Measurements from ENCODE around the gene IL36RN. TPM values are rescaled to one million over a fixed set of nuclear protein-coding genes. Genes with fewer than 3 reads are reported as not detected.

Gene IL36RN
- total RNA-seq, 2 experiments from 2014 or later = not detected

- Mint-ChIP-seq H3K36me3 (ENCODE audit: low read depth) (no peaks in the 10 kb centered on the region), H3K9me3 (peaks cover 3% of the 10 kb centered on the region), H3K4me1 (ENCODE audit: low read depth) (peaks cover 8% of the 10 kb centered on the region), H3K27ac (no peak overlapping the region), H3K4me3 (no peak overlapping the region), H3K27me3 (no peaks in the 10 kb centered on the region)
- TF ChIP-seq CTCF (IDR thresholded peaks at IDR 0.05) = peak; percentile 66
- ATAC-seq (peak; percentile 69), DNase-seq (peak; percentile 33)
- ChIA-PET CTCF (interaction anchor here (0.6 to 12.3 kb wide), 11 partner anchors 9 to 286 kb away, joined by 3 to 190 read pairs (median 4); no protein-coding TSS in a partner anchor), POLR2A (no interaction called here)
- intact Hi-C loops (cut with micrococcal nuclease) = loop anchor here (1.0 kb wide), 1 partner anchor 53 kb away; no protein-coding TSS in a partner anchor
Measured at GRCh38 chr2:113084249-113085000, 25.4 kb downstream of the IL36RN start.

GRCh38 chr2:113085542-113085941 lies 26.5 kb downstream of the IL36RN start:
- Mint-ChIP-seq H3K27ac (no peak overlapping the region), H3K27me3 (no peaks in the 10 kb centered on the region), H3K4me3 (no peak overlapping the region), H3K4me1 (ENCODE audit: low read depth) (peaks cover 8% of the 10 kb centered on the region), H3K9me3 (peaks cover 3% of the 10 kb centered on the region), H3K36me3 (ENCODE audit: low read depth) (no peaks in the 10 kb centered on the region)
- no peak for TF ChIP-seq CTCF (IDR thresholded peaks at IDR 0.05)
- ChIA-PET CTCF (interaction anchor here (0.6 to 12.3 kb wide), 10 partner anchors 10 to 119 kb away, joined by 3 to 190 read pairs (median 4); no protein-coding TSS in a partner anchor), POLR2A (no interaction called here)
- intact Hi-C loops (cut with micrococcal nuclease) = no loop called here
- no peak for ATAC-seq
- DNase-seq = no peak

GRCh38 chr2:113088213-113088992 lies 29.4 kb downstream of the IL36RN start:
- Mint-ChIP-seq H3K9me3 (peaks cover 3% of the 10 kb centered on the region), H3K27ac (no peak overlapping the region), H3K27me3 (no peaks in the 10 kb centered on the region), H3K4me1 (ENCODE audit: low read depth) (peaks cover 4% of the 10 kb centered on the region), H3K36me3 (ENCODE audit: low read depth) (no peaks in the 10 kb centered on the region), H3K4me3 (no peak overlapping the region)
- DNase-seq (no peak), ATAC-seq (no peak)
- TF ChIP-seq CTCF (IDR thresholded peaks at IDR 0.05) = no peak
- intact Hi-C loops (cut with micrococcal nuclease) = no loop called here
- CTCF ChIA-PET = interaction anchor here (1.1 to 3.6 kb wide), 4 partner anchors 9 to 50 kb away, joined by 3 to 30 read pairs (median 8); no protein-coding TSS in a partner anchor
- POLR2A ChIA-PET = no interaction called here

GRCh38 chr2:113089916-113090315 lies 30.9 kb downstream of the IL36RN start:
- H3K36me3 Mint-ChIP-seq (ENCODE audit: low read depth) = no peaks in the 10 kb centered on the region
- no peak for DNase-seq

More at GRCh38 chr2:113089916-113090315, 30.9 kb downstream of the IL36RN start:
- ATAC-seq = no peak
- H3K9me3 Mint-ChIP-seq = peaks cover 3% of the 10 kb centered on the region
- CTCF ChIA-PET = interaction anchor here (0.7 to 3.6 kb wide), 6 partner anchors 10 to 129 kb away, joined by 3 to 30 read pairs (median 5); no protein-coding TSS in a partner anchor
- TF ChIP-seq CTCF (IDR thresholded peaks at IDR 0.05) = no peak
- H3K4me1 Mint-ChIP-seq (ENCODE audit: low read depth) = no peaks in the 10 kb centered on the region
- H3K27me3 Mint-ChIP-seq = no peaks in the 10 kb centered on the region
- intact Hi-C loops (cut with micrococcal nuclease) = no loop called here
- POLR2A ChIA-PET = no interaction called here
- H3K4me3 Mint-ChIP-seq = no peak overlapping the region
- no peak overlapping the region for H3K27ac Mint-ChIP-seq
